GM23338 (cell line): ENCODE data around the gene ACO2. TPM values are rescaled to one million over a fixed set of nuclear protein-coding genes. Genes with fewer than 3 reads are reported as not detected.

Source experiments
- ATAC-seq: fragments of 200-7000 bp; cut with Tn5 transposase; 3 replicates; pipeline ENCODE4 v1.9.1; 2020
- DNase-seq: peaks from one replicate; pipeline ENCODE4 v3.0.0-alpha.2; 2015; ENCODE audit warnings: low spot score
- H2AFZ ChIP-seq: fragments of 200-600 bp; sonication (generic); 2 replicates; pipeline ENCODE4 v1.8.0; 2016; ENCODE audit warnings: antibody characterized with exemption, mild to moderate bottlenecking, moderate library complexity
- H3F3A ChIP-seq: fragments of 200-600 bp; sonication (generic); replicated peaks from 2 replicates; pipeline ENCODE4 v1.8.0; 2017; ENCODE audit warnings: antibody characterized with exemption, mixed run types, low read depth
- H3K27ac ChIP-seq: fragments of 200-600 bp; sonication (generic); 2 replicates; pipeline ENCODE4 v1.6.1; 2016; ENCODE audit warnings: low read depth
- H3K27me3 ChIP-seq: fragments of 200-600 bp; sonication (generic); 2 replicates; pipeline ENCODE4 v1.8.0; 2016; ENCODE audit warnings: mild to moderate bottlenecking, mixed run types, moderate library complexity; ENCODE audit not compliant: insufficient read depth
- H3K36me3 ChIP-seq: fragments of 200-600 bp; sonication (generic); 2 replicates; pipeline ENCODE4 v1.8.0; 2016; ENCODE audit warnings: mild to moderate bottlenecking; ENCODE audit not compliant: insufficient read depth
- H3K4me1 ChIP-seq: fragments of 200-600 bp; sonication (generic); 2 replicates; pipeline ENCODE4 v1.8.0; 2016; ENCODE audit warnings: mild to moderate bottlenecking, moderate library complexity; ENCODE audit not compliant: insufficient read depth
- H3K4me2 ChIP-seq: fragments of 200-600 bp; sonication (generic); 2 replicates; pipeline ENCODE4 v1.7.1; 2017; ENCODE audit warnings: mixed run types
- H3K4me3 ChIP-seq: fragments of 200-600 bp; sonication (generic); 2 replicates; pipeline ENCODE4 v1.6.1; 2016; ENCODE audit warnings: mixed run types
- H3K79me2 ChIP-seq: fragments of 200-600 bp; sonication (generic); replicated peaks from 2 replicates; pipeline ENCODE4 v1.8.0; 2017; ENCODE audit warnings: mild to moderate bottlenecking; ENCODE audit not compliant: insufficient read depth
- H3K9me2 ChIP-seq: fragments of 200-600 bp; sonication (generic); 2 replicates; pipeline ENCODE4 v1.8.0; 2017; ENCODE audit not compliant: insufficient read depth
- H4K20me1 ChIP-seq: fragments of 200-600 bp; sonication (generic); replicated peaks from 2 replicates; pipeline ENCODE4 v1.8.0; 2017; ENCODE audit warnings: mild to moderate bottlenecking; ENCODE audit not compliant: insufficient read depth
- H3K27ac Mint-ChIP-seq: 2 replicates; pipeline ENCODE4 v1.8.0; 2020; ENCODE audit warnings: inconsistent platforms, mild to moderate bottlenecking, moderate library complexity, mixed read lengths
- H3K27me3 Mint-ChIP-seq: 3 replicates; pipeline ENCODE4 v1.8.0; 2022; ENCODE audit warnings: low read depth, mild to moderate bottlenecking, moderate library complexity, mixed read lengths, inconsistent platforms; ENCODE audit not compliant: insufficient read depth, poor library complexity
- H3K36me3 Mint-ChIP-seq: 3 replicates; pipeline ENCODE4 v1.8.0; 2021; ENCODE audit warnings: low read depth, mild to moderate bottlenecking, inconsistent platforms, moderate library complexity, mixed read lengths
- H3K4me1 Mint-ChIP-seq: 3 replicates; pipeline ENCODE4 v1.8.0; 2020; ENCODE audit warnings: mild to moderate bottlenecking, inconsistent platforms, mixed read lengths
- H3K4me3 Mint-ChIP-seq: 3 replicates; pipeline ENCODE4 v1.8.0; 2021; ENCODE audit warnings: moderate library complexity, mild to moderate bottlenecking, inconsistent platforms, mixed read lengths
- H3K9me3 Mint-ChIP-seq: 3 replicates; pipeline ENCODE4 v1.8.0; 2020; ENCODE audit warnings: moderate library complexity, mild to moderate bottlenecking, inconsistent platforms, mixed read lengths
- EZH2 ChIP-seq: fragments of 200-600 bp; sonication (generic); IDR thresholded peaks from one replicate; pipeline ENCODE4 v1.8.0; 2017; ENCODE audit warnings: antibody characterized with exemption, mild to moderate bottlenecking, low read depth; ENCODE audit not compliant: unreplicated experiment
- EZH2phosphoT487 ChIP-seq: fragments of 200-600 bp; sonication (generic); IDR thresholded peaks from one replicate; pipeline ENCODE4 v1.8.1; 2018; ENCODE audit warnings: antibody characterized with exemption; ENCODE audit not compliant: unreplicated experiment
- JUNB ChIP-seq: IDR thresholded peaks from one replicate; pipeline ENCODE4 v1.6.1; 2016; ENCODE audit warnings: antibody characterized with exemption; ENCODE audit not compliant: unreplicated experiment
- POLR2AphosphoS5 ChIP-seq: IDR thresholded peaks from 2 replicates; pipeline ENCODE4 v1.6.1; 2016; ENCODE audit warnings: antibody characterized with exemption, low read depth
- STAT1 ChIP-seq: IDR thresholded peaks from one replicate; pipeline ENCODE4 v1.6.1; 2016; ENCODE audit warnings: antibody characterized with exemption; ENCODE audit not compliant: unreplicated experiment
- ZNF114 ChIP-seq: fragments of 250-450 bp; sonication (Bioruptor Pico); IDR thresholded peaks from 2 replicates; pipeline ENCODE4 v1.5.0; 2020; ENCODE audit warnings: mild to moderate bottlenecking, moderate library complexity
- polyA plus RNA-seq: library from polyadenylated mRNA; unstranded; fragments of >200 nt; fragmentation: Nextera tagmentation; extraction: Ambion mirVana; gene quantifications from 2 replicates; pipeline ENCODE4 v1.2.1, GENCODE V29; 2016
- total RNA-seq: library from RNA; depleted of rRNA; stranded (reverse); fragments of >200 nt; shearing (Covaris generic); gene quantifications from 2 replicates; pipeline ENCODE4 v1.2.3, GENCODE V29; 2014
- TF ChIP-seq, protein P1 (sequence below): IDR thresholded peaks from one replicate; pipeline ENCODE4 v1.6.1; 2018; ENCODE audit warnings: antibody characterized with exemption; ENCODE audit not compliant: unreplicated experiment
- TF ChIP-seq, protein P2 (sequence below), 2 experiments: fragments of 200-600 bp in 1 of 2; sonication (generic) in 1 of 2; conservative IDR thresholded peaks; 2 replicates each; pipeline versions ENCODE4 v1.5.1 to v1.6.1; 2016 to 2017; ENCODE audit warnings: antibody characterized with exemption in 2 of 2, low read depth in 2 of 2, mild to moderate bottlenecking in 2 of 2, moderate library complexity in 1 of 2

Gene ACO2
- total and polyA plus RNA-seq, 2 experiments from 2014 or later: 36.2 to 79.7 TPM

DNA sequence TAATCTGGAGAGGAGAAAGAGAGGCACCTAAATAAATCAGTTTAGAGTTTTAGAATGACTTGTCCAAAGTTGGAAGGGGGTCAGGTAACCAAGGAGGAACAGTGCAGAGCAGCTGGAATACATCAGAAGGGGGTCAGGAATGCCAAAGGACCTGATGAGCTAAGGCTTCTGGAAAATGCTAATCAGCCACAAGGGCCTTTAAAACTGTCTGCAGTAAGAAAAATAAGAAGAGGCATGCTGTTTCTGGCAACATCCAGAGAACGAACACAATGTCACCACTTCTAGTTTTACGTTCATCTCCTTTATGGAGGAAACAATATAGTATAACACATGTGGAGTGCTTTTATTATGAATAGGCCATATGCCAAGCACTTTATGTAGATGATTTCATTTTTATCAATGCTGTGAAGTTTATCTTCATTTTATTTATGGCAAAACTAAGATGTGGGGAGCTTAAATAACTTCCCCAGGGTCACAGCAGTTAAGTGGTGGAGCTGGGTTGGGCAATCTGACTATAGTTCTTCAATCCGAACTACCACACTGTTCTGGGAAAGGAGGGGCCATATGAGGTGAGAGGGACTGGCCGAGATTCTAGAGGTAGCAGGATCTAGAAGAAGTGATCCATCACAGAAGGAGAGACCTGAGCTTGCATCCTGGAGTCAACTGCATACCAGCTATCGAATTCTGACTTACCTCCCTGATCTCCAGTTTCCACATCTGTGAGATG, 22.6 kb downstream of the ACO2 start:
- peak overlapping the region; percentile 72 for H3K4me2 ChIP-seq
- peaks cover 90% of the 10 kb centered on the region for H3K79me2 ChIP-seq
- peaks cover 53% of the 10 kb centered on the region for H3K4me1 Mint-ChIP-seq
- peaks cover 53% of the 10 kb centered on the region for H3K4me1 ChIP-seq
- TF ChIP-seq EZH2phosphoT487 (no peak), POLR2AphosphoS5 (no peak), ZNF114 (no peak), JUNB (no peak), STAT1 (no peak)
- TF ChIP-seq, protein P1, sequence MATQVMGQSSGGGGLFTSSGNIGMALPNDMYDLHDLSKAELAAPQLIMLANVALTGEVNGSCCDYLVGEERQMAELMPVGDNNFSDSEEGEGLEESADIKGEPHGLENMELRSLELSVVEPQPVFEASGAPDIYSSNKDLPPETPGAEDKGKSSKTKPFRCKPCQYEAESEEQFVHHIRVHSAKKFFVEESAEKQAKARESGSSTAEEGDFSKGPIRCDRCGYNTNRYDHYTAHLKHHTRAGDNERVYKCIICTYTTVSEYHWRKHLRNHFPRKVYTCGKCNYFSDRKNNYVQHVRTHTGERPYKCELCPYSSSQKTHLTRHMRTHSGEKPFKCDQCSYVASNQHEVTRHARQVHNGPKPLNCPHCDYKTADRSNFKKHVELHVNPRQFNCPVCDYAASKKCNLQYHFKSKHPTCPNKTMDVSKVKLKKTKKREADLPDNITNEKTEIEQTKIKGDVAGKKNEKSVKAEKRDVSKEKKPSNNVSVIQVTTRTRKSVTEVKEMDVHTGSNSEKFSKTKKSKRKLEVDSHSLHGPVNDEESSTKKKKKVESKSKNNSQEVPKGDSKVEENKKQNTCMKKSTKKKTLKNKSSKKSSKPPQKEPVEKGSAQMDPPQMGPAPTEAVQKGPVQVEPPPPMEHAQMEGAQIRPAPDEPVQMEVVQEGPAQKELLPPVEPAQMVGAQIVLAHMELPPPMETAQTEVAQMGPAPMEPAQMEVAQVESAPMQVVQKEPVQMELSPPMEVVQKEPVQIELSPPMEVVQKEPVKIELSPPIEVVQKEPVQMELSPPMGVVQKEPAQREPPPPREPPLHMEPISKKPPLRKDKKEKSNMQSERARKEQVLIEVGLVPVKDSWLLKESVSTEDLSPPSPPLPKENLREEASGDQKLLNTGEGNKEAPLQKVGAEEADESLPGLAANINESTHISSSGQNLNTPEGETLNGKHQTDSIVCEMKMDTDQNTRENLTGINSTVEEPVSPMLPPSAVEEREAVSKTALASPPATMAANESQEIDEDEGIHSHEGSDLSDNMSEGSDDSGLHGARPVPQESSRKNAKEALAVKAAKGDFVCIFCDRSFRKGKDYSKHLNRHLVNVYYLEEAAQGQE: no peak
- TF ChIP-seq, protein P2, sequence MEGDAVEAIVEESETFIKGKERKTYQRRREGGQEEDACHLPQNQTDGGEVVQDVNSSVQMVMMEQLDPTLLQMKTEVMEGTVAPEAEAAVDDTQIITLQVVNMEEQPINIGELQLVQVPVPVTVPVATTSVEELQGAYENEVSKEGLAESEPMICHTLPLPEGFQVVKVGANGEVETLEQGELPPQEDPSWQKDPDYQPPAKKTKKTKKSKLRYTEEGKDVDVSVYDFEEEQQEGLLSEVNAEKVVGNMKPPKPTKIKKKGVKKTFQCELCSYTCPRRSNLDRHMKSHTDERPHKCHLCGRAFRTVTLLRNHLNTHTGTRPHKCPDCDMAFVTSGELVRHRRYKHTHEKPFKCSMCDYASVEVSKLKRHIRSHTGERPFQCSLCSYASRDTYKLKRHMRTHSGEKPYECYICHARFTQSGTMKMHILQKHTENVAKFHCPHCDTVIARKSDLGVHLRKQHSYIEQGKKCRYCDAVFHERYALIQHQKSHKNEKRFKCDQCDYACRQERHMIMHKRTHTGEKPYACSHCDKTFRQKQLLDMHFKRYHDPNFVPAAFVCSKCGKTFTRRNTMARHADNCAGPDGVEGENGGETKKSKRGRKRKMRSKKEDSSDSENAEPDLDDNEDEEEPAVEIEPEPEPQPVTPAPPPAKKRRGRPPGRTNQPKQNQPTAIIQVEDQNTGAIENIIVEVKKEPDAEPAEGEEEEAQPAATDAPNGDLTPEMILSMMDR (conservative IDR thresholded peaks at IDR 0.05; ENCODE audit: low read depth in 2 of 2): no peak
- peaks cover 7% of the 10 kb centered on the region for H4K20me1 ChIP-seq
- H3K9me3 Mint-ChIP-seq: no peaks in the 10 kb centered on the region
- H3K27me3 Mint-ChIP-seq: peaks cover 15% of the 10 kb centered on the region
- H3K27me3 ChIP-seq: no peaks in the 10 kb centered on the region
- H3K27ac ChIP-seq: peak overlapping the region; percentile 42; the same call in 1 of the 2 replicates
- no peaks in the 10 kb centered on the region for H3K36me3 Mint-ChIP-seq
- no peaks in the 10 kb centered on the region for H3K9me2 ChIP-seq
- H3K4me3 Mint-ChIP-seq: no peak overlapping the region; the same call in 2 of the 3 replicates
- no peaks in the 10 kb centered on the region for H3K36me3 ChIP-seq
- peaks cover 7% of the 10 kb centered on the region; the same call in 1 of the 2 replicates for H3F3A ChIP-seq
- no peak; the same call in 2 of the 3 replicates for ATAC-seq
- no peak for DNase-seq
- no peak overlapping the region for H2AFZ ChIP-seq
- no peak overlapping the region for H3K4me3 ChIP-seq
- H3K27ac Mint-ChIP-seq: peak overlapping the region; percentile 73

DNA sequence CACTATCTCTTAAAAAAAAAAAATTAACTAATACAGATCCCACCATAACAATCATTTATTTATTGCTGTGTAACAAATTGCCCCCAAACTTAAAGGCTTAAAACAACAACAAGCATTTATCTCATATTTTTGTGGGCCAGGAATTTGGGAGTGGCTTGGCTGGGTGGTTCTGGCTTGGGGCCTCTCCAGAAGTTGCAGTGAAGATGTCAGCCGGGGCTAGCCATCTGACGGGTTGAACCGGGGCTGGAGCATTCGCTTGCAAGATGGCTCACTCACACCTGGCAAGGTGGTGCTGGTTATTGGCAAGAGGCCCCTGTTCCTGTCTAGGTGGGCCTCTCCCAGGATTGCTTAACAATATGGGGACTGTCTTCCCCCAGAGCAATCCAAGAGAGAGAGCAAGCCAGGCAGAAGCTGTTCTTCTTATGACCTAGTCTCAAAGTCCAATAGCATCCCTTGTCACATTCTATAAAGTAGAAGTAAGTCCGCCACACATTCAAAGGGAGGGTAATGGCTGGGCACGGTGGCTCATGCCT, 29.5 kb downstream of the ACO2 start:
- peaks cover 6% of the 10 kb centered on the region for H3K27me3 Mint-ChIP-seq
- DNase-seq (no peak), ATAC-seq (no peak)
- peaks cover 13% of the 10 kb centered on the region for H3K36me3 Mint-ChIP-seq
- no peaks in the 10 kb centered on the region for H3K4me1 Mint-ChIP-seq
- peak overlapping the region; percentile 52; the same call in 1 of the 2 replicates for H3K27ac Mint-ChIP-seq
- Histone ChIP-seq H3K4me2 (no peak overlapping the region), H3K4me1 (no peaks in the 10 kb centered on the region), H3K36me3 (no peaks in the 10 kb centered on the region), H3K9me2 (no peaks in the 10 kb centered on the region), H3K27me3 (no peaks in the 10 kb centered on the region), H3K4me3 (no peak overlapping the region), H3K27ac (peak overlapping the region; percentile 45; the same call in 1 of the 2 replicates), H2AFZ (no peak overlapping the region), H3F3A (peaks cover 7% of the 10 kb centered on the region; the same call in 1 of the 2 replicates), H3K79me2 (peaks cover 33% of the 10 kb centered on the region), H4K20me1 (peaks cover 5% of the 10 kb centered on the region; the same call in 1 of the 2 replicates)
- no peaks in the 10 kb centered on the region for H3K9me3 Mint-ChIP-seq
- no peak overlapping the region for H3K4me3 Mint-ChIP-seq
- TF ChIP-seq, protein P2 (conservative IDR thresholded peaks at IDR 0.05; ENCODE audit: low read depth in 2 of 2): no peak
- TF ChIP-seq STAT1 (no peak), JUNB (no peak), EZH2 (no peak)
